Activated CD4-positive, alpha-beta T cell treated with anti-CD3 and anti-CD28 coated beads, Interleukin-2, amount 50 U/mL, for 1 hour (primary cell): Measurements from ENCODE around the gene RALB.

Source experiments
- DNase-seq: peaks from one replicate; pipeline ENCODE4 v3.0.0-alpha.2; 2020

The RALB gene

GRCh38 chr2:120269076-120269744, 16.6 kb downstream of the RALB start:
- no peak for DNase-seq

- DNase-seq: no peak
Measured at GRCh38 chr2:120269816-120270215, 17.2 kb downstream of the RALB start.

GRCh38 chr2:120271711-120272379, 19.2 kb downstream of the RALB start:
- no peak for DNase-seq

- no peak for DNase-seq
Measured at GRCh38 chr2:120272763-120273481, 20.3 kb downstream of the RALB start.

GRCh38 chr2:120275617-120276400, 23.2 kb downstream of the RALB start:
- no peak for DNase-seq

GRCh38 chr2:120277505-120278205, 25.0 kb downstream of the RALB start:
- DNase-seq: no peak

- no peak for DNase-seq
Measured at GRCh38 chr2:120278901-120279300, 26.2 kb downstream of the RALB start.

- DNase-seq: no peak
Measured at GRCh38 chr2:120279708-120280107, 27.1 kb downstream of the RALB start.

GRCh38 chr2:120283649-120284048, 31.0 kb downstream of the RALB start:
- no peak for DNase-seq

GRCh38 chr2:120285056-120285455, 32.4 kb downstream of the RALB start:
- no peak for DNase-seq

GRCh38 chr2:120287183-120288015, 34.7 kb downstream of the RALB start:
- no peak for DNase-seq

- no peak for DNase-seq
Measured at GRCh38 chr2:120288016-120288373, 35.3 kb downstream of the RALB start.

GRCh38 chr2:120289221-120289906, 36.7 kb downstream of the RALB start:
- no peak for DNase-seq

GRCh38 chr2:120290737-120291136, 38.1 kb downstream of the RALB start:
- no peak for DNase-seq

GRCh38 chr2:120291401-120292311, 39.0 kb downstream of the RALB start:
- DNase-seq: no peak

GRCh38 chr2:120293096-120294007, 40.7 kb downstream of the RALB start:
- no peak for DNase-seq

- no peak for DNase-seq
Measured at GRCh38 chr2:120294008-120294340, 41.3 kb downstream of the RALB start.

GRCh38 chr2:120298173-120298835, 45.7 kb downstream of the RALB start:
- DNase-seq: no peak
